SK-N-SH (cell line): ENCODE measurements around the gene HS6ST3. TPM values are rescaled to one million over a fixed set of nuclear protein-coding genes. Genes with fewer than 3 reads are reported as not detected.

Experiments
- CTCF ChIA-PET: fragments of 300-600, 350-600 bp; formaldehyde crosslinking; extraction: SDS; loops from one replicate; lab custom pipeline; 2021; lab: Yijun Ruan, JAX
- POLR2A ChIA-PET: fragments of 350-600 bp; sonication (Branson Sonifier 250); formaldehyde crosslinking; extraction: SDS; loops from one replicate; lab custom pipeline; 2020; ENCODE audit warnings: antibody characterized with exemption, inconsistent platforms; lab: Yijun Ruan, JAX
- DNase-seq: peaks from one replicate; pipeline ENCODE4 v3.0.0; 2012
- H2AFZ ChIP-seq: fragments of 200-600 bp; sonication (generic); 2 replicates; pipeline ENCODE4 v1.8.1; 2016; ENCODE audit warnings: antibody characterized with exemption, mild to moderate bottlenecking, low read depth
- H3F3A ChIP-seq: fragments of 200-600 bp; sonication (generic); replicated peaks from 2 replicates; pipeline ENCODE3; 2016; ENCODE audit warnings: antibody characterized with exemption, mild to moderate bottlenecking; ENCODE audit not compliant: insufficient read depth
- H3K27ac ChIP-seq, 2 experiments: fragments of 200-500 bp in 1 of 2; fragments of 200-600 bp in 1 of 2; sonication (Bioruptor generic) in 1 of 2; sonication (generic), shearing (Covaris generic) in 1 of 2; 2 replicates each; pipeline versions ENCODE4 v1.5.1 to v1.6.1; 2014 to 2016; ENCODE audit warnings: low read depth in 2 of 2, inconsistent platforms in 1 of 2, low read length in 1 of 2, mild to moderate bottlenecking in 1 of 2, mixed read lengths in 1 of 2
- H3K27me3 ChIP-seq: fragments of 200-600 bp; sonication (generic), shearing (Covaris generic); 2 replicates; pipeline ENCODE4 v1.6.1; 2016; ENCODE audit warnings: mixed run types; ENCODE audit not compliant: insufficient read depth
- H3K36me3 ChIP-seq, 2 experiments: fragments of 200-500 bp in 1 of 2; fragments of 200-600 bp in 1 of 2; sonication (Bioruptor generic) in 1 of 2; sonication (generic) in 1 of 2; replicated peaks in 1 of 2; 2 replicates each; pipeline versions ENCODE3 to v1.5.1; 2014 to 2016; ENCODE audit warnings: low read length in 1 of 2, mild to moderate bottlenecking in 1 of 2; ENCODE audit not compliant: insufficient read depth in 2 of 2, control insufficient read depth in 1 of 2
- H3K4me1 ChIP-seq, 2 experiments: fragments of 200-500 bp in 1 of 2; fragments of 200-600 bp in 1 of 2; sonication (Bioruptor generic) in 1 of 2; sonication (generic), shearing (Covaris generic) in 1 of 2; 2 replicates each; pipeline versions ENCODE4 v1.5.1 to v1.6.1; 2014 to 2016; ENCODE audit warnings: low read depth in 1 of 2, low read length in 1 of 2, mixed run types in 1 of 2; ENCODE audit not compliant: insufficient read depth in 2 of 2, control insufficient read depth in 1 of 2
- H3K4me2 ChIP-seq: fragments of 200-600 bp; sonication (generic), shearing (Covaris generic); 2 replicates; pipeline ENCODE4 v1.6.1; 2017; ENCODE audit warnings: mixed run types
- H3K4me3 ChIP-seq, 2 experiments: fragments of 200-500 bp in 1 of 2; fragments of 200-600 bp in 1 of 2; sonication (Bioruptor generic) in 1 of 2; sonication (generic), shearing (Covaris generic) in 1 of 2; 2 replicates each; pipeline versions ENCODE4 v1.5.1 to v1.8.1; 2014 to 2016; ENCODE audit warnings: low read depth in 2 of 2, inconsistent platforms in 1 of 2, low read length in 1 of 2, mild to moderate bottlenecking in 1 of 2, mixed read lengths in 1 of 2, moderate library complexity in 1 of 2
- H3K79me2 ChIP-seq: fragments of 200-600 bp; sonication (generic); 2 replicates; pipeline ENCODE4 v1.8.1; 2017; ENCODE audit warnings: mild to moderate bottlenecking; ENCODE audit not compliant: insufficient read depth
- H3K9ac ChIP-seq: fragments of 200-600 bp; sonication (generic); 2 replicates; pipeline ENCODE4 v1.6.1; 2017; ENCODE audit warnings: mixed run types
- H3K9me2 ChIP-seq: fragments of 200-600 bp; sonication (generic); 2 replicates; pipeline ENCODE4 v1.6.1; 2017; ENCODE audit warnings: mixed run types
- H3K9me3 ChIP-seq: fragments of 200-600 bp; sonication (generic); 2 replicates; pipeline ENCODE4 v1.6.1; 2017; ENCODE audit warnings: mixed run types, mild to moderate bottlenecking, moderate library complexity
- H4K20me1 ChIP-seq: fragments of 200-600 bp; sonication (generic); 2 replicates; pipeline ENCODE4 v1.6.1; 2017; ENCODE audit warnings: mild to moderate bottlenecking, mixed run types; ENCODE audit not compliant: insufficient read depth
- CHD2 ChIP-seq: fragments of 150-350 bp; IDR thresholded peaks from 2 replicates; pipeline ENCODE4 v1.6.1; 2018; ENCODE audit warnings: low read length; ENCODE audit not compliant: partially characterized antibody
- ELF1 ChIP-seq: IDR thresholded peaks from 2 replicates; pipeline ENCODE4 v1.4.0; 2012
- EZH2phosphoT487 ChIP-seq: fragments of 200-600 bp; sonication (generic); IDR thresholded peaks from 2 replicates; pipeline ENCODE4 v1.6.1; 2017; ENCODE audit warnings: low read depth, mixed run types, mild to moderate bottlenecking, antibody characterized with exemption, moderate library complexity, borderline replicate concordance
- FOSL2 ChIP-seq: IDR thresholded peaks from 2 replicates; pipeline ENCODE4 v1.4.0; 2012; ENCODE audit warnings: low read depth, mild to moderate bottlenecking, moderate library complexity, borderline replicate concordance
- FOXM1 ChIP-seq: IDR thresholded peaks from 2 replicates; pipeline ENCODE4 v1.4.0; 2012; ENCODE audit warnings: low read depth, mild to moderate bottlenecking
- JUND ChIP-seq: IDR thresholded peaks from 2 replicates; pipeline ENCODE4 v1.4.0; 2012
- MXI1 ChIP-seq: IDR thresholded peaks from 2 replicates; pipeline ENCODE4 v1.6.1; 2012; ENCODE audit warnings: mild to moderate bottlenecking, low read depth, low read length, improper control_type of control experiment
- RCOR1 ChIP-seq: fragments of 150-350 bp; IDR thresholded peaks from 2 replicates; pipeline ENCODE4 v1.6.1; 2017; ENCODE audit warnings: antibody characterized with exemption, low read length
- RFX5 ChIP-seq: IDR thresholded peaks from 2 replicates; pipeline ENCODE4 v1.6.1; 2012; ENCODE audit warnings: mild to moderate bottlenecking, improper control_type of control experiment, low read length
- RXRA ChIP-seq: IDR thresholded peaks from 2 replicates; pipeline ENCODE4 v1.4.0; 2012; ENCODE audit warnings: low read depth, mild to moderate bottlenecking, borderline replicate concordance
- SIN3A ChIP-seq: IDR thresholded peaks from 2 replicates; pipeline ENCODE4 v1.6.1; 2012; ENCODE audit warnings: low read depth, mild to moderate bottlenecking, low read length, moderate library complexity, borderline replicate concordance
- SMC3 ChIP-seq: IDR thresholded peaks from 2 replicates; pipeline ENCODE4 v1.6.1; 2012; ENCODE audit warnings: low read depth, low read length, improper control_type of control experiment
- TAF1 ChIP-seq: IDR thresholded peaks from 2 replicates; pipeline ENCODE4 v1.6.1; 2012; ENCODE audit warnings: low read depth, mild to moderate bottlenecking, low read length, moderate library complexity, borderline replicate concordance
- WGBS: methylation state at CpG from one replicate; pipeline ENCODE4 v1.1.6; 2017; ENCODE audit warnings: low lambda C conversion rate; 5-methylcytosine and 5-hydroxymethylcytosine counted together
- polyA plus RNA-seq, 3 experiments: library from polyadenylated mRNA; depleted of rRNA; stranded (reverse); fragments of >200 nt; gene quantifications; 2 replicates each; pipeline ENCODE4 v1.2.3, GENCODE V29; 2012
- TF ChIP-seq, protein P1 (sequence below): fragments of 150-350 bp; IDR thresholded peaks from 2 replicates; pipeline ENCODE4 v1.6.1; 2017; ENCODE audit warnings: antibody characterized with exemption, low read length, low read depth, borderline replicate concordance
- TF ChIP-seq, protein P2 (sequence below): fragments of 200-600 bp; sonication (generic); IDR thresholded peaks from 2 replicates; pipeline ENCODE4 v1.6.1; 2017; ENCODE audit warnings: antibody characterized with exemption, mild to moderate bottlenecking, moderate library complexity
- TF ChIP-seq, protein P3 (sequence below): IDR thresholded peaks from 2 replicates; pipeline ENCODE4 v1.4.0; 2012; ENCODE audit warnings: low read depth, borderline replicate concordance
- TF ChIP-seq, protein P4 (sequence below): IDR thresholded peaks from 2 replicates; pipeline ENCODE4; 2012
- TF ChIP-seq, protein P5 (sequence below): IDR thresholded peaks from 2 replicates; pipeline ENCODE4 v1.4.0; 2012; ENCODE audit warnings: low read depth, borderline replicate concordance

The HS6ST3 gene
- polyA plus RNA-seq, 1 of the 3 experiments (the other 2 are of a cell fraction), result under 0.01 TPM

DNA sequence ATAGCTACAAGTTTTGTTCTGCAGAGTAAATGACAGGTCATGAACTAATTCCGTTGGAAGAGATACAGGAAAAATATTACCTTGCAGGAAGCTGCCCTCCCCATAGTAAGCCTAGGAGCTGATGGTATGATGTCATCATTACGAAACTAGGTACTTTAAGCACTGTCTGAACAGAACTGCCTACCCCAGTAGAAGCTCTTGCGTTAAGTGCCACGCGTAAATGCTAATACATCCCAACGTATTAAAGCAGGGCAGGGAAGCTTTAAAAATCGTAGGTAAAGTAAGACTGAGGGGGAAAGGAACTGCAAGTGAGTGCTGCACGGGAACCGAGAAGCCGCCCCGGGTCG lies 37.3 kb upstream of the HS6ST3 start (continued):
- TF ChIP-seq JUND (no peak), EZH2phosphoT487 (no peak)
- TF ChIP-seq, protein P1, sequence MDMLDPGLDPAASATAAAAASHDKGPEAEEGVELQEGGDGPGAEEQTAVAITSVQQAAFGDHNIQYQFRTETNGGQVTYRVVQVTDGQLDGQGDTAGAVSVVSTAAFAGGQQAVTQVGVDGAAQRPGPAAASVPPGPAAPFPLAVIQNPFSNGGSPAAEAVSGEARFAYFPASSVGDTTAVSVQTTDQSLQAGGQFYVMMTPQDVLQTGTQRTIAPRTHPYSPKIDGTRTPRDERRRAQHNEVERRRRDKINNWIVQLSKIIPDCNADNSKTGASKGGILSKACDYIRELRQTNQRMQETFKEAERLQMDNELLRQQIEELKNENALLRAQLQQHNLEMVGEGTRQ, result no peak
- TF ChIP-seq, protein P2, sequence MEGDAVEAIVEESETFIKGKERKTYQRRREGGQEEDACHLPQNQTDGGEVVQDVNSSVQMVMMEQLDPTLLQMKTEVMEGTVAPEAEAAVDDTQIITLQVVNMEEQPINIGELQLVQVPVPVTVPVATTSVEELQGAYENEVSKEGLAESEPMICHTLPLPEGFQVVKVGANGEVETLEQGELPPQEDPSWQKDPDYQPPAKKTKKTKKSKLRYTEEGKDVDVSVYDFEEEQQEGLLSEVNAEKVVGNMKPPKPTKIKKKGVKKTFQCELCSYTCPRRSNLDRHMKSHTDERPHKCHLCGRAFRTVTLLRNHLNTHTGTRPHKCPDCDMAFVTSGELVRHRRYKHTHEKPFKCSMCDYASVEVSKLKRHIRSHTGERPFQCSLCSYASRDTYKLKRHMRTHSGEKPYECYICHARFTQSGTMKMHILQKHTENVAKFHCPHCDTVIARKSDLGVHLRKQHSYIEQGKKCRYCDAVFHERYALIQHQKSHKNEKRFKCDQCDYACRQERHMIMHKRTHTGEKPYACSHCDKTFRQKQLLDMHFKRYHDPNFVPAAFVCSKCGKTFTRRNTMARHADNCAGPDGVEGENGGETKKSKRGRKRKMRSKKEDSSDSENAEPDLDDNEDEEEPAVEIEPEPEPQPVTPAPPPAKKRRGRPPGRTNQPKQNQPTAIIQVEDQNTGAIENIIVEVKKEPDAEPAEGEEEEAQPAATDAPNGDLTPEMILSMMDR, result no peak
- TF ChIP-seq, protein P3, sequence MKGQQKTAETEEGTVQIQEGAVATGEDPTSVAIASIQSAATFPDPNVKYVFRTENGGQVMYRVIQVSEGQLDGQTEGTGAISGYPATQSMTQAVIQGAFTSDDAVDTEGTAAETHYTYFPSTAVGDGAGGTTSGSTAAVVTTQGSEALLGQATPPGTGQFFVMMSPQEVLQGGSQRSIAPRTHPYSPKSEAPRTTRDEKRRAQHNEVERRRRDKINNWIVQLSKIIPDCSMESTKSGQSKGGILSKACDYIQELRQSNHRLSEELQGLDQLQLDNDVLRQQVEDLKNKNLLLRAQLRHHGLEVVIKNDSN, result no peak
- TF ChIP-seq, protein P4, sequence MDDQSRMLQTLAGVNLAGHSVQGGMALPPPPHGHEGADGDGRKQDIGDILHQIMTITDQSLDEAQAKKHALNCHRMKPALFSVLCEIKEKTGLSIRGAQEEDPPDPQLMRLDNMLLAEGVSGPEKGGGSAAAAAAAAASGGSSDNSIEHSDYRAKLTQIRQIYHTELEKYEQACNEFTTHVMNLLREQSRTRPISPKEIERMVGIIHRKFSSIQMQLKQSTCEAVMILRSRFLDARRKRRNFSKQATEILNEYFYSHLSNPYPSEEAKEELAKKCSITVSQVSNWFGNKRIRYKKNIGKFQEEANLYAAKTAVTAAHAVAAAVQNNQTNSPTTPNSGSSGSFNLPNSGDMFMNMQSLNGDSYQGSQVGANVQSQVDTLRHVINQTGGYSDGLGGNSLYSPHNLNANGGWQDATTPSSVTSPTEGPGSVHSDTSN, result no peak

DNA sequence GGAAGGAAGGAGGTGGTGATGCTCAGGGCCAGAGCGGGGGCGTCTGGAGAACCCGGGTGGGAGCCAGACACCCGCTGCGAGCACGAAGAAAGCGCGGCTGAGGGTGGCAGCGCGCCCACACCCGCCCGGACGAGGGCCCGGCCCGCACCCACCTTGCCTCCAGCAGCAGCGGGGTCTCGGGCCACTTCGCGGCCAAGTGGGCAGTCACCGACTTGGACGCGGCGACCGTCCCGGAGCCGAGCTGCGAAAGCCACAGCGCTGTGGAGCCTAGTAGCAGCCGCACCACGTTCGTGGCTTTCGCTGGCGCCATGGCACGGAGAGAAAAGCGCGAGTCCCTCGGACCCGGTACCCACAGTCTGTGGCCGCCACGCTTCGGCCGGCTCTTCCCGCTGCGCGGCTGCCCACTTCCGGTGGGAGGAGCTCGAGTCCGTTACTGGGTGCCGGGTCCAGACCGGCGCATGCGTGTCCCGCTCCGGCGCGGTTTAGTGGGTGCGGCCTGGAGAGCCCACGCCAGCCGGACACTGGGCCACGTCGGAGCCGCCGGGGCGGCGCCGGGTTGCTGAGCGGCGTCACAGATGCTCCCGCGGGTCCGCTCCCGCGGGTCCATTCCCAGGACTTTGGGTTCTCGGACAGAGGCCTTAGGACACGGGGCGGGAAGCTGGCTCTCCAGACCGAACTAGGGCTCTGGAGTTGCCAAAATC lies 36.8 kb upstream of the HS6ST3 start, which contains the start of gene UGGT2:
Gene UGGT2 (minus strand): TSS at position 399 of the 701 bp plus-strand sequence. CDS start 89 bp downstream, at position 310.
- H3F3A ChIP-seq, result no peaks in the 10 kb centered on the region
- TF ChIP-seq CHD2 (no peak), RXRA (no peak), ELF1 (peak; percentile 80), RFX5 (no peak), FOXM1 (no peak), RCOR1 (peak; percentile 27; the same call in 1 of the 2 replicates), SMC3 (no peak), JUND (no peak), EZH2phosphoT487 (no peak), TAF1 (peak; percentile 60; the same call in 1 of the 2 replicates), FOSL2 (no peak), MXI1 (peak; percentile 96), SIN3A (no peak)
- TF ChIP-seq, protein P2, result no peak
- TF ChIP-seq, protein P5, sequence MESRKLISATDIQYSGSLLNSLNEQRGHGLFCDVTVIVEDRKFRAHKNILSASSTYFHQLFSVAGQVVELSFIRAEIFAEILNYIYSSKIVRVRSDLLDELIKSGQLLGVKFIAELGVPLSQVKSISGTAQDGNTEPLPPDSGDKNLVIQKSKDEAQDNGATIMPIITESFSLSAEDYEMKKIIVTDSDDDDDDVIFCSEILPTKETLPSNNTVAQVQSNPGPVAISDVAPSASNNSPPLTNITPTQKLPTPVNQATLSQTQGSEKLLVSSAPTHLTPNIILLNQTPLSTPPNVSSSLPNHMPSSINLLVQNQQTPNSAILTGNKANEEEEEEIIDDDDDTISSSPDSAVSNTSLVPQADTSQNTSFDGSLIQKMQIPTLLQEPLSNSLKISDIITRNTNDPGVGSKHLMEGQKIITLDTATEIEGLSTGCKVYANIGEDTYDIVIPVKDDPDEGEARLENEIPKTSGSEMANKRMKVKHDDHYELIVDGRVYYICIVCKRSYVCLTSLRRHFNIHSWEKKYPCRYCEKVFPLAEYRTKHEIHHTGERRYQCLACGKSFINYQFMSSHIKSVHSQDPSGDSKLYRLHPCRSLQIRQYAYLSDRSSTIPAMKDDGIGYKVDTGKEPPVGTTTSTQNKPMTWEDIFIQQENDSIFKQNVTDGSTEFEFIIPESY, result no peak
- TF ChIP-seq, protein P3, result no peak

More for the DNA sequence above, 36.8 kb upstream of the HS6ST3 start, which contains the start of gene UGGT2:
- H4K20me1 ChIP-seq, result 0 out of 2 replicates have a peak, but pooled peaks cover 4% of the 10 kb centered on the region
- H3K4me3 ChIP-seq, result peak within 1 kb of the TSS; percentile 74 to 98
- no peaks in the 10 kb centered on the region for H3K9me2 ChIP-seq
- WGBS, result 0% methylated on average over 9 of the region's 77 CpGs
- ChIA-PET CTCF (interaction anchor here (1.4 to 2.7 kb wide), 4 partner anchors 13 to 765 kb away, joined by 5 to 13 read pairs (median 8); no protein-coding TSS in a partner anchor), POLR2A (interaction anchor here (0.7 to 1.6 kb wide), 3 partner anchors 19 to 29 kb away, joined by 4 to 5 read pairs (median 5); no protein-coding TSS in a partner anchor)
- peak within 1 kb of the TSS; percentile 68 to 85 for H3K27ac ChIP-seq
- H2AFZ ChIP-seq, result peak within 1 kb of the TSS; percentile 99
- no peaks in the 10 kb centered on the region for H3K36me3 ChIP-seq
- peaks cover 49% of the 10 kb centered on the region for H3K79me2 ChIP-seq
- peak; percentile 99 for DNase-seq
- H3K4me1 ChIP-seq, result peaks cover 0 to 3% of the 10 kb centered on the region in 2 experiments; a peak in 2 of 4 replicates
- peak within 1 kb of the TSS; percentile 83 for H3K4me2 ChIP-seq
- H3K9me3 ChIP-seq, result no peaks in the 10 kb centered on the region
- H3K9ac ChIP-seq, result peak within 1 kb of the TSS; percentile 80
- H3K27me3 ChIP-seq, result no peaks in the 10 kb centered on the region
